ENCODE measurements around the gene ANKLE2.

- TF ChIP-seq POLR2A (IDR thresholded peaks at IDR 0.05; ENCODE audit: low read length) (no peak), GATA1 (IDR thresholded peaks at IDR 0.05; ENCODE audit: low read depth, low read length) (no peak)
Observed at GRCh38 chr12:132735496-132735895, 26.1 kb downstream of the ANKLE2 start.

All from erythroblast (primary cell).